DMS114 treated with DMSO at 0.1 percent for 48 hours (cell line): ENCODE data around the gene PNPLA3.
A peak's percentile ranks its signal among the peaks of the same experiment; 100 is the strongest.

Source experiments
- DNase-seq: peaks from one replicate; lab custom pipeline; 2025; ENCODE audit not compliant: unreplicated experiment; lab: John Stamatoyannopoulos, UW

The PNPLA3 gene

GRCh38 chr22:43923191-43923590 is 414 bp upstream of the PNPLA3 start:
- no peak for DNase-seq

- DNase-seq = no peak
These were observed 1.3 kb downstream of the PNPLA3 start for GRCh38 chr22:43924877-43925276.

GRCh38 chr22:43925433-43926348 is 2.1 kb downstream of the PNPLA3 start:
- DNase-seq = no peak

GRCh38 chr22:43926349-43926710 is 2.7 kb downstream of the PNPLA3 start:
- DNase-seq = no peak

DNA sequence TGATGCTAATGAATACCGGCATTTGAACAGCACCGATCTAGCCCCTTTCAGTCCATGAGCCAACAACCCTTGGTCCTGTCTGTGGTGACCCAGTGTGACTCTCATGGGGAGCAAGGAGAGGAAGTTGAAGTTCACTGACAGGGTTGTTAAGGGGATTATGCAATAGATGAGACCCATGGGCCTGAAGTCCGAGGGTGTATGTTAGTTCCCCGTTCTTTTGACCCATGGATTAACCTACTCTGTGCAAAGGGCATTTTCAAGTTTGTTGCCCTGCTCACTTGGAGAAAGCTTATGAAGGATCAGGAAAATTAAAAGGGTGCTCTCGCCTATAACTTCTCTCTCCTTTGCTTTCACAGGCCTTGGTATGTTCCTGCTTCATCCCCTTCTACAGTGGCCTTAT is 4.9 kb downstream of the PNPLA3 start:
- DNase-seq = no peak

DNA sequence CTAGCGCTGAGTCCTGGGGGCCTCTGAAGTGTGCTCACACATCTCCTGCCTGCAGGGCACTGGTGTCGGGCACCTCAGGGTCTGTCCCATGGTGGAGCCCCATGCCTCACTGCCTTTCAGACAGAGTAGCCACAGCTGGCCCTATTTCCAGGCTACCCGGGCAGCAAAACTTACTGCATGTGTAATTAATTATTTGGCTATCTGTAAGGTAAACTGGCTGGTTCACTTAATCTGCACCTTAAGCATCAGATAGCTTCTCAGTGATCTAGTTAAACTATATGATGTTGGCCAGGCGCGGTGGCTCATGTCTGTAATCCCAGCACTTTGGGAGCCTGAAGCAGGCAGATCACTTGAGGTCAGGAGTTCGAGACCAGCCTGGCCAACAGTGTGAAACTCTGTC is 5.3 kb downstream of the PNPLA3 start:
- DNase-seq = no peak

DNA sequence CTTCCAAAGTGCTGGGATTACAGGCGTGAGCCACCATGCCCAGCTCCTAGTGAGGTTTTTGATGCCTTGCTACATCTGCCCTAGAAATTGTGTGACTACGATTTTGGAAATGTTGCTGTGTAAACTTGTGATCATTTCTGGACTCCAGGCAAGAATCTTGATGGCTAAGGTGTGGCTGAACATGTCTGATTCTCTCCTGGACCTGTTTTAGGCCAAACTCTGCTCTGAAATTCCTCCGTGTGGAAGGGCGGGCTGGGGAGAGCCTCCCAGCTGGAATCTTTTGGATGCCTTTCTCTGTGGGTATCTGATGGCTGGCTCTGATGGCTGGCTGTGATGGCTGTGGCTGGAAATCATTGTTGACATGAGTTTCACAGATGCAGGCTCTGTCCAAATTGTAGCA is 8.2 kb downstream of the PNPLA3 start:
- DNase-seq = no peak

- no peak for DNase-seq
These were observed 17.8 kb downstream of the PNPLA3 start for GRCh38 chr22:43941449-43941848.

DNA sequence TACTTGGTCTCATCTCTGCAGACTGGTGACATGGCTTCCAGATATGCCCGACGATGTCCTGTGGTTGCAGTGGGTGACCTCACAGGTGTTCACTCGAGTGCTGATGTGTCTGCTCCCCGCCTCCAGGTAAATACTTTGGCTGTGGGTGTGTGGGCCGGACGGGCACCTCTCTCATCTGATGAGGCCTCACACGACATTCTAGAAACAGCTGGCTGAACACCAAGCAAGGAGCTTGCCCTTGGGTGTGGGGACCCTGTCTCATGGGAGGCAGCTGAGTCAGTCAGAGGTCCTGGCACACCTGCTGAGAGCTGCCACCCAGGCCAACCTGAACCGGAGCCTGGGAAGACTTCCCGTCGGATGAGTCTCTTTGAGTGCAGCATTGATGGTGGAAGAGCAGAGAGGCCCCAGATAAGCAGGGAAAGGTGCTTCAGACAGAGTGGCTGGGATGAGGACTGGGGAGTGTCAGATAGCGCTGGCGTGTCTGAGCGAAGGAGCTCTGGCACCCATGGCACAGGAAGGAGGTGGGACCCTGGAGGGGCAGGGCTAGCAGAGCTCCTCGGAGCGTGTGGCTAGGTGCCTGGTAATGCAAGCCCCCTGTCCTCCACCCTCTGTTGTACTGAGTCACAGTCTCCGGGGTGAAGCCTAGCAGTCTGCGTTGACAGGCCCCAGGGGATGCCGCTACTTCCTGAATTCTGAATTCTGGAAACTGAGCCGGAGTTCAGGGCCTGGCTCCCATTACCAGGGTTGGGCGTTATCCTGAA is 21.2 kb downstream of the PNPLA3 start:
- DNase-seq = no peak

- DNase-seq = no peak
These were observed 22.2 kb downstream of the PNPLA3 start for GRCh38 chr22:43945632-43946383.

DNA sequence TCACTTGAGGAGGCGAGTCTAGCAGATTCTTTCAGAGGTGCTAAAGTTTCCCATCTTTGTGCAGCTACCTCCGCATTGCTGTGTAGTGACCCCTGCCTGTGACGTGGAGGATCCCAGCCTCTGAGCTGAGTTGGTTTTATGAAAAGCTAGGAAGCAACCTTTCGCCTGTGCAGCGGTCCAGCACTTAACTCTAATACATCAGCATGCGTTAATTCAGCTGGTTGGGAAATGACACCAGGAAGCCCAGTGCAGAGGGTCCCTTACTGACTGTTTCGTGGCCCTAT is 22.7 kb downstream of the PNPLA3 start:
- DNase-seq = no peak

DNA sequence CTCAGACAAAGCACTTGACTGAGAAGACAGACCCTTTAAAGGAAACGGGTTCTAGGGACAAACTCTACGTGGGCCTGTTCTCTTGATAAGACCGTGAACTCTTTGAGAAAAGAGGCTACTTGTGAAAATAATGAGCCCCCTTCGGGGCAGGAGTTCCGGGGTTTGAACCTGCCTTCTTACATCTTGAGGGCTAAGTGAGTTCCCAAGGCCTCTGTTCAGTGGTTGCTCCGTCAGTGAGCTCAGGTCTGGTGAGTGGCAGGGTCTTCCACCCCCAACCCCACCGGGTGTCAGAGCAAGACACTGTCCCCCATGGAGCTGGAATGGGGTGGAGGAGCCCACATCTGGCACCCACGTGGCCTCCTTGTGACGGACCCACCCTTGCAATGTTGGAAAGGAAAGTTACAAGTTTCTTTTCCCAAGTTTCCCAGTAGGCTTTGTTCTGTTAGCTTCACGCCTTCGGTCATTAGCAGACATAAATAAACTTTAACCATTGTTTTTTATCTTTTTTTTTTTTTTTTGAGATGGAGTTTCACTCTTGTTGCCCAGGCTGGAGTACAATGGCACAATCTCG is 25.3 kb downstream of the PNPLA3 start:
- no peak for DNase-seq

DNA sequence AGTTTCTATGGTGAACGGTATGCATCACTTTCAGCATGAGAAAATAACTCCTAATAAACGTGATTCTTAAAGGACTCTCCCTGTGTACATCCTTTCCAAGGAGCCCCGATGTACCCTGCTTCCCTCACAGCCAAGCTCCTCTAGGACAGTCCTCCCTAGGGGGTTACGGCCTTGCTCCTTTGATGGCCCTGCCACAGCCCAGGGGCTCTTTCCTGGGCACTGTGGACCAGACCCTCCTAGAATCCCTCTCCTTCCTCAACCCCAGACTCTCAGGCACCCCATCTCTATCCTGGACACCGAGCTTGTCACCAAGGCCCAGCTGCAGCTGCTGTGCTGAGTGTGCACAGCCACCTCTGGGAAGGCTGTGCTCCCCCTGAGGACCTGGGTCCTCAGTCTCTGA is 27.8 kb downstream of the PNPLA3 start:
- DNase-seq = no peak

DNA sequence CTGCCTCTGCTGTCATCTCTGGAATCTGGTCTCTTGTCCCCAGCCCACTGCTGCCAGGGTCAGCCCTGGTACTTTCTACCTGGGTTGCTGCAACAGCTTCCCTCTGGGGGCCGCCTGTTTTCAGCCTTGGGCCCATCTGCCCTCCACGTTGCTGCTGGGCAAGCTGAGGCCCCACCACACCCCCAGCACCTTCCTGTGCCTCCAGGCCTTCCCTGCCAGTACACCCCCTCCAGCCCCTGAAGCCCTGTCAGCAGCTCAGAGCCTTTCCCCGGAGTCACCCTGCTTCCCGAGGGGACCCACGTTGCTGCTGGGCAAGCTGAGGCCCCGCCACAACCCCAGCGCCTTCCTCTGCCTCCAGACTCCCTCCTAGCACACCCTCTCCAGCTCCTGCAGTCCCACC is 28.4 kb downstream of the PNPLA3 start:
- DNase-seq = no peak

DNA sequence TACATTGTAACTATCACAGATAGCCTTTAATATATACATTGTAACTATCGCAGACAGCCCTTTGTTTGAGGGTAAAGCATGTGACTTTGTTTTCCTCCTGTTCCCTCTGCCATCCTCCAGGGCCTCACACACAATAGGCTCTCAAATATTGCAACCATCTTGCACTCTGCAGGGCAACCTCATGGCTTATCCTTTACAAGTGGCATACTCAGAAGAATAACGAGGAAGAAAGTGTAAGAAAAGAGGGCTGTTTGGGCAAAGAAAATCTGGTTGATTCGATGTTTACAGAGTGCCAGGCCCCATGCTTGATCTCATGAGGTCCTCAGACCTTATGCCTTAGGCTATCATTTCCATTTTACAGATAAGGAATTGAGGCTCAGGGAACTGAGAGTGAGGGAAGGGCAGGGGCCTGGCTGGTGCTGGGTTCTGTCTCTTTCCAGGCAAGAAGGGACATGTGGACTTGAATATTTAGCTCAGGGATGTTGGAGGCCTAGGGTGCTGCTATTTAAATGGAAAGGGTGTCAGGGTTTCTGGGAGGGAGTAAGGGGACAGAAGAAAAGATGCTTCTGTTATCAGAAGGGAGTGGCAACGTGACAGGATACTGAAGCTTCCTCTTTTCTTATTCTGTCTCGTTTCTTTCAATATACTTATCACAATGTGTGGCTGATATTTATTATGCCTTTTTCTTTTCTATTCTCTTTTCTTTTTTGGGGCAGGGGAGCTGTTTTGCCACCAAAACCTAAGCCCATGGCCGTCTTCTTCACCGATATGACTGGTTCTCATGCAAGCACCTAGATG is 30.6 kb downstream of the PNPLA3 start:
- DNase-seq = no peak

DNA sequence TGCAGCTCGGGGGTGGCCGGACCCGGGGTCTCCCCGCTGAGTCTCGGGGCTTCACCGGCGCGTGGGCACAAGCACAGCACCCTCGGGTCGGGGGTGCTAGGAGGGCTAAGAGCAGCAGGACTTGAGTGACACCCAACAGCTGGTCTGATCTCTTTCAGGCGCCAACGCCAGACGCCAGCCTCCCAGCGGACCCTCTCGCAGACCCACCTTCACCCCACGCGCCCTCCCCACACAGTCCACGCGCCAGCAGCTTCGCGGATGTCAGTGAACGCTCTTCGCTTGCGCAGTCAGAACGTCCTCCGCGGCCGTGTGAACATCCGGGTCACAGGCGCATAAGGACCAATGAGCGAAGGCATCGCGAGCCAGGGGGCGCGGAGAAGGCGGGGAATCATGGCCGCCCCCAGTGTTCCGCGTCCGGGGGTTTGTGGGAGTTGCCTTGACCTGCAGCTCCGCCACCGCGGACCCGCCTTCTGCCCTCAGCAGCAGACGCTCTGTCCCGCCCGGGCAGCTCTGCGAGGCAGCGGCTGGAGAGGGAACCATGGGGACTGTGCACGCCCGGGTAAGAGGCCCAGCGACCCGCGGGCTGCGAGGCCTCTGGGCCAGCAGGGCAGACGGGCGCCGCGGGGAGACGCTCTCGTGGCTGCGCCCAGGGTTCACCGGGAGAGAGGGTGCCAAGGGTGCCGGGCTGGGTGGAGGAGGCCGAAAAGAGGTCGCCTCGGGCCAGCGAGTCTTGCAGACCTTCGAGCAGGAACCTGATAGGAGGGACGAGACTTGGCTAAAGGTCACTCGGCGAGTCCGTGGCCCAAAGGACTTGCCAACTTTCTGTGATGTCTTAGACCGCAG is 31.7 kb downstream of the PNPLA3 start, which contains the start of gene SAMM50:
Gene SAMM50, plus strand, starts transcription at position 403 of the 843 bp plus-strand sequence. Its CDS starts 136 bp downstream, at position 539.
- peak; percentile 65 for DNase-seq

DNA sequence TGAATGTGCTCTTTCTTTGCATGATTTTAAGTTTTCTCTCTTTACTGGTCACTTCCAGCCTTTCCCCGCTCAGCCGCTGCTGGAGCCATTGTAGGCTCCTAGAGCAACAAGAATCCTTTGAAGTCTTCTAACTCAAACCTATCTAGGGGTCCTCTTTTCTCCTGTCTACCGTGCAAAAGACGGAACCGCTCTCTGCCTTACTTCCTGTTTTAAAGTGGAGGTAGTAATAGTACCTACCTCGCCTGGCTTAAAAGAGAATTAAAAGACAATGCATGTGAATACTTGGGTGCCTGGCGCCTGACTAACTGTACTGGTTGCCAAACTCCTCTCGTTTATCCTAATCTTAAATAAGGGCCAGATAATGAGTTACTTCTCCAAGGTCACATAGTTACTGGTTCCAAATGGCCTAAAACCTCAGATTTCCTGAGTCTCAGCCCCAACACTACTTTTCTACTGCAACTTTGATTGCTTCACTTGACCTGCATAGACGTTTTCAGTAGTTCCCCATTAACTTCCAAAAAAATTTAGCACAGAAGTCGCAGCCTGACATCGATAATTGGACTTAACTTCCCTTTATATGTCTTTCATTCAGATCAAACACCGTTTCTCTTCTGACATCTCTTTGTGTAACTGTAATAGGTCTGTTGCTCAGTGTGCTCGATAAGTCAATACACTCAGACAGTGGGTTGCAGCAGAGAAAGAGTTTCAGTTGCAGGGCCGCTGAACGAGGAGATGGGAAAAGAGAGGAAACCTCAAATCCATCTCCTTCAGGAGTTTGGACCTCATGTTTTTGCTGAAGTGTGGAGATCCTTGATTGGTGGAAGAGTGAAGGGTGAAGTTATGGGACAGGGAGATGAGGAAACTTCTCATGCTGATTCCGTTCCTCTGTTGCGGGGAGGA is 32.5 kb downstream of the PNPLA3 start:
- DNase-seq = no peak

DNA sequence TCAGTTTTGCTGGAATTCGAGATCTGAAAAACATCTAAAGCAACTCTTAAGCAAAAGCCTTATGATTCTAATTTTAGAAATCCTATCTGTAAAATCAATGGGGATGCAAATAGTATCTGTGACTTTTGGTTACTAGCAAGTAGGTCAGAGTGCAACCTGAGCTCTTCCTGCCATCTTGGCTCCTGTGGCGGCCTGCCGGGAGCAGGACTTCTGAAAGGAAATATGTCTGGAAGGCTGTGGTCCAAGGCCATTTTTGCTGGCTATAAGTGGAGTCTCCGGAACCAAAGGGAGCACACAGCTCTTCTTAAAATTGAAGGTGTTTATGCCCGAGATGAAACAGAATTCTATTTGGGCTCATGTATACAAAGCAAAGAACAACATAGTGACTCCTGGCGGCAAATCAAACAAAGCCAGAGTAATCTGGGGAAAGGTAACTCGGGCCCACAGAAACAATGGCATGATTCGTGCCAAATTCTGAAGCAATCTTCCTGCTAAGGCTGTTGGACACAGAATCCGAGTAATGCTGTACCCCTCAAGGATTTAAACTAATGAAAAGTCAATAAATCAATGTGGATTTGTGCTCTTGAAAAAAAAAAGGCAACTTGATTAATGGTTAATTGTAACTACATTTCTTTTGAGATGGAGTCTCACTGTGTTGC is 33.3 kb downstream of the PNPLA3 start:
- DNase-seq = no peak
